B cell (primary cell): ENCODE data around the gene MYO10. TPM values are rescaled to one million over a fixed set of nuclear protein-coding genes. Genes with fewer than 3 reads are reported as not detected.

Experiments
- ATAC-seq: fragments of 200-7000 bp; cut with Tn5 transposase; one replicate; pipeline ENCODE4 v1.10.0; 2021; ENCODE audit warnings: low read depth, mild to moderate bottlenecking, moderate number of reproducible peaks, moderate library complexity
- CTCF ChIA-PET: fragments of 350-600 bp; sonication (Branson Sonifier 250); formaldehyde crosslinking; loops from one replicate; lab custom pipeline; 2021; ENCODE audit warnings: antibody characterized with exemption, inconsistent platforms; lab: Charles Lee
- POLR2A ChIA-PET: fragments of 350-600 bp; sonication (Branson Sonifier 250); formaldehyde crosslinking; loops from one replicate; lab custom pipeline; 2021; ENCODE audit warnings: antibody characterized with exemption; lab: Charles Lee
- DNase-seq: peaks from one replicate; pipeline ENCODE4 v3.0.0; 2013
- H2AFZ ChIP-seq: 2 replicates; pipeline ENCODE4 v1.6.1; 2012; ENCODE audit warnings: mild to moderate bottlenecking, low read depth, low read length; ENCODE audit not compliant: insufficient read depth, poor library complexity, severe bottlenecking
- H3K27ac ChIP-seq, 2 donors: 1 replicate in 1 of 2; 2 replicates in 1 of 2; pipeline ENCODE4 v1.5.1; 2012 to 2013; ENCODE audit warnings: low read length in 2 of 2, mild to moderate bottlenecking in 2 of 2, moderate library complexity in 1 of 2
- H3K27me3 ChIP-seq, 4 experiments: fragments of 200-600 bp in 1 of 4; sonication (generic) in 1 of 4; replicated peaks in 1 of 4; 1 replicate in 2 of 4; 2 replicates in 2 of 4; pipeline versions ENCODE4 v1.6.1 to v1.7.0; 2013 to 2016; ENCODE audit warnings: low read length in 3 of 4, mild to moderate bottlenecking in 2 of 4, mixed read lengths in 1 of 4, moderate library complexity in 1 of 4; ENCODE audit not compliant: insufficient read depth in 4 of 4, control insufficient read depth in 3 of 4; ENCODE audit errors: control extremely low read depth in 1 of 4
- H3K36me3 ChIP-seq, 2 experiments: replicated peaks in 1 of 2; 1 replicate in 1 of 2; 2 replicates in 1 of 2; pipeline versions ENCODE4 v1.6.1 to v1.7.1; 2013; ENCODE audit warnings: low read length in 1 of 2; ENCODE audit not compliant: insufficient read depth in 2 of 2, control insufficient read depth in 1 of 2; ENCODE audit errors: control extremely low read depth in 1 of 2, extremely low read depth in 1 of 2
- H3K4me1 ChIP-seq, 2 donors: fragments of 200-600 bp in 1 of 2; sonication (generic) in 1 of 2; 1 replicate in 1 of 2; 2 replicates in 1 of 2; pipeline versions ENCODE4 v1.5.1 to v1.6.1; 2013 to 2017; ENCODE audit warnings: low read length in 2 of 2; ENCODE audit not compliant: control insufficient read depth in 2 of 2, insufficient read depth in 2 of 2
- H3K4me2 ChIP-seq: replicated peaks from 2 replicates; pipeline ENCODE3; 2012; ENCODE audit warnings: mild to moderate bottlenecking, low read depth, low read length; ENCODE audit not compliant: poor library complexity, severe bottlenecking
- H3K4me3 ChIP-seq, 5 experiments: fragments of 200-600 bp in 1 of 5; sonication (generic) in 1 of 5; 1 replicate in 3 of 5; 2 replicates in 2 of 5; pipeline versions ENCODE4 v1.5.1 to v1.7.0; 2011 to 2016; ENCODE audit warnings: low read length in 4 of 5, mild to moderate bottlenecking in 4 of 5, low read depth in 2 of 5, control low read depth in 1 of 5, moderate library complexity in 1 of 5; ENCODE audit not compliant: insufficient read depth in 1 of 5; ENCODE audit errors: control extremely low read depth in 1 of 5, extremely low read depth in 1 of 5
- H3K79me2 ChIP-seq: fragments of 200-600 bp; sonication (generic); one replicate; pipeline ENCODE4 v1.6.0; 2016; ENCODE audit warnings: low read length; ENCODE audit not compliant: control insufficient read depth, insufficient read depth
- H3K9ac ChIP-seq: fragments of 200-600 bp; sonication (generic); 2 replicates; pipeline ENCODE4 v1.6.1; 2017; ENCODE audit warnings: mild to moderate bottlenecking, low read length, moderate library complexity
- H3K9me3 ChIP-seq, 3 donors: one replicate each; pipeline versions ENCODE4 v1.6.1 to v1.7.1; 2013; ENCODE audit warnings: low read length in 2 of 3; ENCODE audit not compliant: control insufficient read depth in 2 of 3, insufficient read depth in 1 of 3; ENCODE audit errors: control extremely low read depth in 1 of 3
- H4K20me1 ChIP-seq: 2 replicates; pipeline ENCODE4 v1.6.0; 2012; ENCODE audit warnings: mild to moderate bottlenecking, low read length; ENCODE audit not compliant: insufficient read depth, control insufficient read depth, poor library complexity, severe bottlenecking
- H3K27ac Mint-ChIP-seq: one replicate; pipeline ENCODE4 v1.8.0; 2021; ENCODE audit warnings: mixed read lengths
- H3K27me3 Mint-ChIP-seq: one replicate; pipeline ENCODE4 v1.8.0; 2021; ENCODE audit warnings: mixed read lengths
- H3K4me1 Mint-ChIP-seq: one replicate; pipeline ENCODE4 v1.8.0; 2021; ENCODE audit warnings: mixed read lengths
- H3K4me3 Mint-ChIP-seq: one replicate; pipeline ENCODE4 v1.8.0; 2021; ENCODE audit warnings: mixed read lengths
- H3K9me3 Mint-ChIP-seq: one replicate; pipeline ENCODE4 v1.8.0; 2022; ENCODE audit warnings: mixed read lengths; ENCODE audit not compliant: insufficient read depth
- EZH2 ChIP-seq: IDR thresholded peaks from 2 replicates; pipeline ENCODE4 v1.6.1; 2012; ENCODE audit warnings: borderline replicate concordance, low read depth, mild to moderate bottlenecking, moderate library complexity, low read length; ENCODE audit not compliant: insufficient read depth, poor library complexity, severe bottlenecking
- WGBS: methylation state at CpG from one replicate; pipeline ENCODE4 v1.1.5; 2013; ENCODE audit warnings: missing lambda C conversion rate; ENCODE audit not compliant: insufficient coverage; 5-methylcytosine and 5-hydroxymethylcytosine counted together
- intact Hi-C: fragments of 100-400 bp; cut with micrococcal nuclease; formaldehyde crosslinking; loops from one replicate; pipeline ENCODE4 v1.10.0; 2022
- polyA plus RNA-seq: library from polyadenylated mRNA; depleted of rRNA; stranded (reverse); fragments of >200 nt; gene quantifications from 2 replicates; pipeline ENCODE4 v1.2.3, GENCODE V29; 2012
- total RNA-seq, 2 donors: library from RNA; stranded (reverse); fragments of 120-200 nt in 1 of 2; gene quantifications; 1 replicate in 1 of 2; 2 replicates in 1 of 2; pipeline versions ENCODE4 v1.2.3 to v1.2.4, GENCODE V29; 2013 to 2022
- TF ChIP-seq, protein P1 (sequence below): fragments of 200-600 bp; IDR thresholded peaks from one replicate; pipeline ENCODE4 v1.8.0; 2022; ENCODE audit warnings: antibody characterized with exemption, mild to moderate bottlenecking

Gene MYO10
- total and polyA plus RNA-seq, 2 donors (not counting 1 experiment from before 2014, with no cell fraction given): 0.10 TPM; not detected in 1

DNA sequence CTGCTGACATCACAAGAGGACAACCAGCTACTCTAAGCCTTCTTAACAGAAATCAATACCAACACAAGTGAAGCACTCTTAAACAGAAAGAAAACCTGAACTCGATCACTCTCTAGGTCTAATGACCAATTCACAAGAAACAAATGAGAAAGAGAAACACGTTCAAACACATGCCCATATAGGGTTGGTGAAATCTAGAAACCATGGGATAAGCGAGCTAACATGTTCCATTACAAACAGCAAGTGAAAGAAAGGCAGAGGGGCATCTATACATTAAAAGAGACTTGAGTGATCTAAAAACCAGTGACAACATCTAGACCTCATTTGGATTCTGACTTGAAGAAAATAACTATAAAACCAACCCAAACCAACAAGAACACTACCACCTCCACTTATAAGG is 244.4 kb downstream of the MYO10 start:
- H3K4me3 Mint-ChIP-seq: no peak overlapping the region
- no peaks in the 10 kb centered on the region for H3K4me1 ChIP-seq
- ATAC-seq (no peak), DNase-seq (no peak)
- H3K27me3 Mint-ChIP-seq: peaks cover 6% of the 10 kb centered on the region
- POLR2A ChIA-PET: no interaction called here
- no peaks in the 10 kb centered on the region for H4K20me1 ChIP-seq
- no peak overlapping the region for H3K9ac ChIP-seq
- no peak overlapping the region for H3K4me3 ChIP-seq
- no peak overlapping the region for H3K4me2 ChIP-seq
- H3K27ac Mint-ChIP-seq: no peak overlapping the region
- H2AFZ ChIP-seq: no peak overlapping the region
- intact Hi-C loops: no loop called here
- TF ChIP-seq EZH2: no peak
- TF ChIP-seq, protein P1, sequence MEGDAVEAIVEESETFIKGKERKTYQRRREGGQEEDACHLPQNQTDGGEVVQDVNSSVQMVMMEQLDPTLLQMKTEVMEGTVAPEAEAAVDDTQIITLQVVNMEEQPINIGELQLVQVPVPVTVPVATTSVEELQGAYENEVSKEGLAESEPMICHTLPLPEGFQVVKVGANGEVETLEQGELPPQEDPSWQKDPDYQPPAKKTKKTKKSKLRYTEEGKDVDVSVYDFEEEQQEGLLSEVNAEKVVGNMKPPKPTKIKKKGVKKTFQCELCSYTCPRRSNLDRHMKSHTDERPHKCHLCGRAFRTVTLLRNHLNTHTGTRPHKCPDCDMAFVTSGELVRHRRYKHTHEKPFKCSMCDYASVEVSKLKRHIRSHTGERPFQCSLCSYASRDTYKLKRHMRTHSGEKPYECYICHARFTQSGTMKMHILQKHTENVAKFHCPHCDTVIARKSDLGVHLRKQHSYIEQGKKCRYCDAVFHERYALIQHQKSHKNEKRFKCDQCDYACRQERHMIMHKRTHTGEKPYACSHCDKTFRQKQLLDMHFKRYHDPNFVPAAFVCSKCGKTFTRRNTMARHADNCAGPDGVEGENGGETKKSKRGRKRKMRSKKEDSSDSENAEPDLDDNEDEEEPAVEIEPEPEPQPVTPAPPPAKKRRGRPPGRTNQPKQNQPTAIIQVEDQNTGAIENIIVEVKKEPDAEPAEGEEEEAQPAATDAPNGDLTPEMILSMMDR: no peak
- H3K4me1 Mint-ChIP-seq: no peaks in the 10 kb centered on the region
- no peaks in the 10 kb centered on the region for H3K79me2 ChIP-seq
- no peaks in the 10 kb centered on the region for H3K27me3 ChIP-seq
- no peaks in the 10 kb centered on the region for H3K36me3 ChIP-seq
- H3K27ac ChIP-seq: no peak overlapping the region
- no peaks in the 10 kb centered on the region for H3K9me3 ChIP-seq
- CTCF ChIA-PET: no interaction called here
- no peaks in the 10 kb centered on the region for H3K9me3 Mint-ChIP-seq
- WGBS: no CpG with 5 or more reads among the region's 3 CpGs

DNA sequence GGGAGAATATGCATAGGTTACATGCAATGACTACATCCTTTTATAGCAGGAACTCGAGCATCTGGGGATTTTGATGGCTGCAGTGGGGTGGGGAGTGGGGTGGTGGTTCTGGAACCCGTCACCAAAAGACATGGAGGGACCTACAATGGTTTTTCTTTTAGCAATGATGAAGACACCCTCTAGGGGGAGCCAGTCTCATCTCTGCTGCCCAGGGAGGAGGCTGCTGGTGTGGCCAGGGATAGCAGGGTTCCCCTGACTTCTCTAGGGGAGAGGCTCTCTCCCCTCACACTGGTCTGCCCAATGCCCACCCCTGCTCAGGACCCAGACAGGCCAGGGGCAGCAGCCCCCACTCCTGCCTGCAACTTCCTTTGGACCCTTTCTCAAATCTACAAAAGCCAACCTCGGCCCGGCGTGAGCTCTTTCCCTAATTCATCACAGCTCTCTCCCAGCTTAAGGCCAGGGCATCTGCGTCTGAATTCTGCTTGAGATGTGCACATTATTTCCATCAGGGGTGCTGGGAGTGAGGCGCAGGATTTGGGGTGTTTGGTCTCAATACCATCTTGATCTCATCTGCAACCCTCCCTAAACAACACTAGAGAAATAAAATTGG is 245.7 kb downstream of the MYO10 start:
- TF ChIP-seq, protein P1: peak; percentile 14
- TF ChIP-seq EZH2: no peak
- Mint-ChIP-seq H3K27ac (no peak overlapping the region), H3K27me3 (peaks cover 6% of the 10 kb centered on the region), H3K4me1 (no peaks in the 10 kb centered on the region), H3K9me3 (no peaks in the 10 kb centered on the region), H3K4me3 (no peak overlapping the region)
- Histone ChIP-seq H3K27ac (no peak overlapping the region), H3K4me3 (no peak overlapping the region), H4K20me1 (no peaks in the 10 kb centered on the region), H2AFZ (no peak overlapping the region), H3K9me3 (no peaks in the 10 kb centered on the region), H3K9ac (no peak overlapping the region), H3K79me2 (no peaks in the 10 kb centered on the region), H3K4me1 (no peaks in the 10 kb centered on the region), H3K27me3 (no peaks in the 10 kb centered on the region), H3K4me2 (no peak overlapping the region), H3K36me3 (no peaks in the 10 kb centered on the region)
- DNase-seq (no peak), ATAC-seq (no peak)
- ChIA-PET CTCF (no interaction called here), POLR2A (no interaction called here)
- WGBS: 10% methylated on average over 2 of the region's 7 CpGs
- intact Hi-C loops: no loop called here
